ENCODE data around the gene ANKDD1B. TPM values are rescaled to one million over a fixed set of nuclear protein-coding genes. Genes with fewer than 3 reads are reported as not detected.

The ANKDD1B gene
- total and polyA plus RNA-seq, 2 of the 13 experiments (the other 11 are each of a cell fraction or from before 2014, with no cell fraction given): 0.12 to 0.27 TPM

DNA sequence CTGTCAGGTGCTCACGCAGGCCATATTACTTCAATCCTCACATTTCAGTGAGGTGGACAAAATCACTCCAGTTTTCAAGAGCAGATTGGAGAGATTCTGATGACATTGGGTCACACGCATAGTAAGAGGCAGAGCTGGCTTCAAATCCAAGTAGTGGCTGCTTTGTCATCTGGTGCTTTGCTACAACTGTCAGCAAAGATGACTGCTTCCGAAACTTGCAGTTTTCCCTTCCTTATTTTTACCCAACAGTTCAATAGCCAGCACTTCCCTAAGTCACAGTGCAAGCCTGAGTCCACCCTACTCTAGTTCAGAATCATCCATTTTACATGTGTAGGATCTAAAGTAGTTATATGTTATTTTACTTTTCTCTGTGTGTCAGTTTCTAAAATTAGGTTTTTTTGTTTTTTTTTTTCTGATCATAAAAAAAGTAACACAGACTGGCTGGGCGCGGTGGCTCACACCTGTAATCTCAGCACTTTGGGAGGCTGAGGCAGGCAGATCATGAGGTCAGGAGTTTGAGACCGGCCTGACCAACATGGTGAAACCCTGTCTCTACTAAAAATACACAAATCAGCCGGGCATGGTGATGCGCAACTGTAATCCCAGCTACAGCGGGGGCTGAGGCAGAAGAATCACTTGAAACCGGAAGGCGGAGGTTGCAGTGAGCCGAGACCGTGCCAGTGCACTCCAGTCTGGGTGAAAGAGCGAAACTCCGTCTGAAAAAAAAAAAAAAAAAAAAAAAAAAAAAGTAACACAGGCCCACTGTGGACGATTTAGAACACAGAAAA is 49.6 kb downstream of the ANKDD1B start (continued):
- TF ChIP-seq SIX1 (CRISPR knock-in tag; IDR thresholded peaks at IDR 0.05; ENCODE audit: borderline replicate concordance): no peak

- CTCF ChIA-PET (ENCODE audit: low intra/inter-chr PET ratio, low total read pairs): no interaction called here
- in situ Hi-C loops (cut with HindIII; ENCODE audit: extremely low pct_ligation_motif_present, low pct_unique_long_range_greater_than_20kb): no loop called here
Observed at GRCh38 chr5:75662061-75662460, 50.8 kb downstream of the ANKDD1B start.

GRCh38 chr5:75663579-75664284 is 52.5 kb downstream of the ANKDD1B start:
- no peaks in the 10 kb centered on the region for H3K36me3 ChIP-seq (replicated peaks in 1 of 2; ENCODE audit: control insufficient read depth in 1 of 2, insufficient read depth in 2 of 2, low read length in 2 of 2)
- no peaks in the 10 kb centered on the region; a peak in 1 of 5 replicates for H3K27me3 ChIP-seq (ENCODE audit: control insufficient read depth in 1 of 2, insufficient read depth in 2 of 2, low read length in 2 of 2)
- no peak for ATAC-seq
- no peak for FAIRE-seq
- H3K4me1 ChIP-seq (ENCODE audit: insufficient read depth, low read length): peaks cover 7% of the 10 kb centered on the region
- H3K4me3 ChIP-seq (replicated peaks in 1 of 3; ENCODE audit: insufficient read depth in 1 of 3, low read depth in 2 of 3, low read length in 3 of 3): no peak overlapping the region
- intact Hi-C loops (cut with micrococcal nuclease; ENCODE audit: unreplicated experiment) (no loop called here), in situ Hi-C loops (cut with HindIII; ENCODE audit: extremely low pct_ligation_motif_present, low pct_unique_long_range_greater_than_20kb) (no loop called here)
- DNase-seq (ENCODE audit: low spot score): no peak
- H3K27ac ChIP-seq (ENCODE audit: extremely low read length, insufficient read depth, low read length): no peak overlapping the region
- BruUV-seq (replicated peaks): no TSS peak
- no peaks in the 10 kb centered on the region for H4K20me1 ChIP-seq (ENCODE audit: insufficient read depth, low read length)
- H3K79me2 ChIP-seq (ENCODE audit: insufficient read depth, low read length): no peaks in the 10 kb centered on the region
- POLR2A ChIA-PET: no interaction called here
- WGBS (ENCODE audit: low lambda C conversion rate): 38% methylated on average over 7 of the region's 12 CpGs
- no peak overlapping the region for H3K9ac ChIP-seq (ENCODE audit: insufficient read depth, low read depth, low read length)
- no peaks in the 10 kb centered on the region for H3K9me3 ChIP-seq (ENCODE audit: low read length)
- H3K4me2 ChIP-seq (ENCODE audit: low read depth, low read length): no peak overlapping the region
- no peak overlapping the region for H2AFZ ChIP-seq (ENCODE audit: low read length)
- CTCF ChIA-PET (ENCODE audit: low intra/inter-chr PET ratio, low total read pairs): no interaction called here
- TF ChIP-seq ZNF891 (CRISPR knock-in tag; IDR thresholded peaks at IDR 0.05): no peak
- TF ChIP-seq SRSF4 (IDR thresholded peaks at IDR 0.05; ENCODE audit: low read depth, low read length, poor library complexity, severe bottlenecking): no peak
- TF ChIP-seq CEBPB (IDR thresholded peaks at IDR 0.05; ENCODE audit: borderline replicate concordance, low read depth, low read length): no peak
- no peak for TF ChIP-seq ZNF839 (CRISPR knock-in tag; IDR thresholded peaks at IDR 0.05; ENCODE audit: borderline replicate concordance)
- TF ChIP-seq CREB1 (IDR thresholded peaks at IDR 0.05): no peak
- no peak for TF ChIP-seq CREB1 (CRISPR knock-in tag; IDR thresholded peaks at IDR 0.05)
- TF ChIP-seq GATAD1 (CRISPR knock-in tag; IDR thresholded peaks at IDR 0.05): no peak
- no peak for TF ChIP-seq MLLT10 (CRISPR knock-in tag; IDR thresholded peaks at IDR 0.05)
- TF ChIP-seq TMF1 (CRISPR knock-in tag; IDR thresholded peaks at IDR 0.05; ENCODE audit: low read depth): no peak
- TF ChIP-seq, protein P1, sequence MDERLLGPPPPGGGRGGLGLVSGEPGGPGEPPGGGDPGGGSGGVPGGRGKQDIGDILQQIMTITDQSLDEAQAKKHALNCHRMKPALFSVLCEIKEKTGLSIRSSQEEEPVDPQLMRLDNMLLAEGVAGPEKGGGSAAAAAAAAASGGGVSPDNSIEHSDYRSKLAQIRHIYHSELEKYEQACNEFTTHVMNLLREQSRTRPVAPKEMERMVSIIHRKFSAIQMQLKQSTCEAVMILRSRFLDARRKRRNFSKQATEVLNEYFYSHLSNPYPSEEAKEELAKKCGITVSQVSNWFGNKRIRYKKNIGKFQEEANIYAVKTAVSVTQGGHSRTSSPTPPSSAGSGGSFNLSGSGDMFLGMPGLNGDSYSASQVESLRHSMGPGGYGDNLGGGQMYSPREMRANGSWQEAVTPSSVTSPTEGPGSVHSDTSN (CRISPR knock-in tag; IDR thresholded peaks at IDR 0.05): no peak
- no peak for TF ChIP-seq ZNF775 (CRISPR knock-in tag; IDR thresholded peaks at IDR 0.05; ENCODE audit: borderline replicate concordance)
- no peak for TF ChIP-seq ZNF567 (CRISPR knock-in tag; IDR thresholded peaks at IDR 0.05; ENCODE audit: borderline replicate concordance)
- no peak for TF ChIP-seq KMT2A (CRISPR knock-in tag; IDR thresholded peaks at IDR 0.05)

More at GRCh38 chr5:75662061-75662460, 50.8 kb downstream of the ANKDD1B start:
- H3K27me3 ChIP-seq (ENCODE audit: control insufficient read depth in 1 of 2, insufficient read depth in 2 of 2, low read length in 2 of 2): no peaks in the 10 kb centered on the region; a peak in 1 of 5 replicates
- no peaks in the 10 kb centered on the region for H3K79me2 ChIP-seq (ENCODE audit: insufficient read depth, low read length)
- ATAC-seq: no peak
- DNase-seq (ENCODE audit: low spot score): no peak
- H2AFZ ChIP-seq (ENCODE audit: low read length): no peak overlapping the region
- intact Hi-C loops (cut with micrococcal nuclease; ENCODE audit: unreplicated experiment): no loop called here
- TF ChIP-seq ZNF367 (CRISPR knock-in tag; IDR thresholded peaks at IDR 0.05; ENCODE audit: borderline replicate concordance) (no peak), RAD21 (CRISPR knock-in tag; IDR thresholded peaks at IDR 0.05) (no peak), ZNF768 (CRISPR knock-in tag; IDR thresholded peaks at IDR 0.05) (no peak), STAG1 (CRISPR knock-in tag; IDR thresholded peaks at IDR 0.05) (no peak), ZNF720 (CRISPR knock-in tag; IDR thresholded peaks at IDR 0.05) (no peak), ZNF557 (CRISPR knock-in tag; IDR thresholded peaks at IDR 0.05) (no peak)
- BruUV-seq (replicated peaks): no TSS peak
- no peaks in the 10 kb centered on the region for H3K9me3 ChIP-seq (ENCODE audit: low read length)
- H3K4me3 ChIP-seq (replicated peaks in 1 of 3; ENCODE audit: insufficient read depth in 1 of 3, low read depth in 2 of 3, low read length in 3 of 3): no peak overlapping the region
- no peaks in the 10 kb centered on the region for H3K36me3 ChIP-seq (replicated peaks in 1 of 2; ENCODE audit: control insufficient read depth in 1 of 2, insufficient read depth in 2 of 2, low read length in 2 of 2)
- no peaks in the 10 kb centered on the region for H4K20me1 ChIP-seq (ENCODE audit: insufficient read depth, low read length)
- H3K27ac ChIP-seq (ENCODE audit: extremely low read length, insufficient read depth, low read length): no peak overlapping the region
- FAIRE-seq: no peak
- no peak overlapping the region for H3K4me2 ChIP-seq (ENCODE audit: low read depth, low read length)
- POLR2A ChIA-PET: no interaction called here
- 44% methylated on average over 2 of the region's 2 CpGs for WGBS (ENCODE audit: low lambda C conversion rate)
- no peak overlapping the region for H3K9ac ChIP-seq (ENCODE audit: insufficient read depth, low read depth, low read length)
- H3K4me1 ChIP-seq (ENCODE audit: insufficient read depth, low read length): no peaks in the 10 kb centered on the region
